CD14-positive monocyte (primary cell): ENCODE data around the gene WHRN. TPM values are rescaled to one million over a fixed set of nuclear protein-coding genes. Genes with fewer than 3 reads are reported as not detected.

Experiments
- DNase-seq, 3 donors: peaks; one replicate each; pipeline ENCODE4 v3.0.0-alpha.2; 2011 to 2022
- H2AFZ ChIP-seq: 2 replicates; pipeline ENCODE4 v1.6.0; 2012; ENCODE audit warnings: mild to moderate bottlenecking, low read depth, low read length, inconsistent platforms; ENCODE audit not compliant: insufficient read depth, poor library complexity, severe bottlenecking
- H3K27ac ChIP-seq, 2 donors: 1 replicate in 1 of 2; 2 replicates in 1 of 2; pipeline ENCODE4 v1.5.1; 2012 to 2013; ENCODE audit warnings: low read length in 2 of 2, control low read depth in 1 of 2, inconsistent platforms in 1 of 2, low read depth in 1 of 2, mild to moderate bottlenecking in 1 of 2
- H3K27me3 ChIP-seq, 2 donors: one replicate each; pipeline versions ENCODE4 v1.6.0 to v1.6.1; 2011 to 2013; ENCODE audit warnings: low read length in 2 of 2; ENCODE audit not compliant: control insufficient read depth in 2 of 2, insufficient read depth in 2 of 2
- H3K36me3 ChIP-seq, 2 donors: replicated peaks in 1 of 2; 1 replicate in 1 of 2; 2 replicates in 1 of 2; pipeline versions ENCODE4 v1.5.1 to v1.6.1; 2012 to 2013; ENCODE audit warnings: low read length in 2 of 2, control low read depth in 1 of 2, inconsistent platforms in 1 of 2, mild to moderate bottlenecking in 1 of 2; ENCODE audit not compliant: insufficient read depth in 2 of 2, control insufficient read depth in 1 of 2
- H3K4me1 ChIP-seq, 2 donors: 1 replicate in 1 of 2; 2 replicates in 1 of 2; pipeline versions ENCODE4 v1.5.1 to v1.6.1; 2012 to 2013; ENCODE audit warnings: low read length in 2 of 2, control low read depth in 1 of 2, inconsistent platforms in 1 of 2, mild to moderate bottlenecking in 1 of 2, moderate library complexity in 1 of 2; ENCODE audit not compliant: insufficient read depth in 2 of 2, control insufficient read depth in 1 of 2
- H3K4me2 ChIP-seq: replicated peaks from 2 replicates; pipeline ENCODE3; 2012; ENCODE audit warnings: low read length, moderate library complexity, mild to moderate bottlenecking; ENCODE audit not compliant: poor library complexity, severe bottlenecking; ENCODE audit errors: extremely low read depth
- H3K4me3 ChIP-seq, 3 experiments: fragments of 200-600 bp in 1 of 3; sonication (generic) in 1 of 3; replicated peaks in 1 of 3; 1 replicate in 2 of 3; 2 replicates in 1 of 3; pipeline ENCODE4 v1.5.1; 2011 to 2013; ENCODE audit warnings: low read length in 3 of 3, mild to moderate bottlenecking in 3 of 3, control low read depth in 2 of 3, low read depth in 2 of 3, inconsistent platforms in 1 of 3, moderate library complexity in 1 of 3
- H3K79me2 ChIP-seq: 2 replicates; pipeline ENCODE4 v1.6.0; 2012; ENCODE audit warnings: mild to moderate bottlenecking, control low read depth, inconsistent platforms, low read length, moderate library complexity; ENCODE audit not compliant: insufficient read depth
- H3K9ac ChIP-seq: 2 replicates; pipeline ENCODE4 v1.6.0; 2017; ENCODE audit warnings: low read length, mild to moderate bottlenecking; ENCODE audit not compliant: insufficient read depth, poor library complexity, severe bottlenecking
- H3K9me3 ChIP-seq, 2 donors: replicated peaks in 1 of 2; 1 replicate in 1 of 2; 2 replicates in 1 of 2; pipeline versions ENCODE4 v1.5.1 to v1.6.1; 2012 to 2013; ENCODE audit warnings: low read length in 2 of 2, control low read depth in 1 of 2; ENCODE audit not compliant: control insufficient read depth in 1 of 2, insufficient read depth in 1 of 2
- H4K20me1 ChIP-seq: 2 replicates; pipeline ENCODE4 v1.6.0; 2012; ENCODE audit warnings: mild to moderate bottlenecking, low read length, control low read depth, moderate library complexity; ENCODE audit not compliant: insufficient read depth
- H3K27ac Mint-ChIP-seq, 7 donors: one replicate each; pipeline ENCODE4 v1.8.0; 2020; ENCODE audit warnings: mild to moderate bottlenecking in 7 of 7, mixed read lengths in 7 of 7, moderate library complexity in 6 of 7, inconsistent platforms in 2 of 7
- H3K27me3 Mint-ChIP-seq, 3 donors: one replicate each; pipeline ENCODE4 v1.8.0; 2021 to 2022; ENCODE audit warnings: low read depth in 3 of 3, mild to moderate bottlenecking in 3 of 3, mixed read lengths in 3 of 3, moderate library complexity in 3 of 3, inconsistent platforms in 1 of 3
- H3K36me3 Mint-ChIP-seq, 2 donors: one replicate each; pipeline ENCODE4 v1.8.0; 2020; ENCODE audit warnings: mixed read lengths in 2 of 2, inconsistent platforms in 1 of 2, mild to moderate bottlenecking in 1 of 2
- H3K4me1 Mint-ChIP-seq: one replicate; pipeline ENCODE4 v1.8.0; 2020; ENCODE audit warnings: mild to moderate bottlenecking, mixed read lengths
- H3K4me3 Mint-ChIP-seq, 2 donors: one replicate each; pipeline ENCODE4 v1.8.0; 2020; ENCODE audit warnings: mild to moderate bottlenecking in 2 of 2, mixed read lengths in 2 of 2, moderate library complexity in 1 of 2
- H3K9me3 Mint-ChIP-seq, 7 donors: one replicate each; pipeline ENCODE4 v1.8.0; 2020 to 2022; ENCODE audit warnings: mixed read lengths in 7 of 7, mild to moderate bottlenecking in 6 of 7, moderate library complexity in 6 of 7, inconsistent platforms in 2 of 7
- CTCF ChIP-seq: fragments of 200-600 bp; IDR thresholded peaks from one replicate; pipeline ENCODE4 v1.8.0; 2022; ENCODE audit warnings: antibody characterized with exemption, mild to moderate bottlenecking
- WGBS: methylation state at CpG from one replicate; pipeline ENCODE4 v1.1.5; 2013; ENCODE audit warnings: missing lambda C conversion rate; ENCODE audit not compliant: insufficient coverage; 5-methylcytosine and 5-hydroxymethylcytosine counted together
- intact Hi-C, 2 donors: fragments of 100-400 bp; cut with micrococcal nuclease; formaldehyde crosslinking; loops; one replicate each; pipeline versions ENCODE4 v1.15.0 to v1.15.1; 2023
- polyA plus RNA-seq, 3 donors: library from polyadenylated mRNA; depleted of rRNA in 1 of 3; unstranded in 2 of 3; stranded (reverse) in 1 of 3; fragments of 300-500 nt in 2 of 3; fragments of >200 nt in 1 of 3; fragmentation: Illumina TruSeq in 2 of 3; gene quantifications; 1 replicate in 2 of 3; 2 replicates in 1 of 3; pipeline ENCODE4 v1.2.3, GENCODE V29; 2012 to 2021

The WHRN gene
- polyA plus RNA-seq, 3 donors: 0.13 to 0.59 (median 0.30) TPM

- Mint-ChIP-seq H3K27ac (peak overlapping the region; percentile 96 to 100 (median 99)), H3K27me3 (peaks cover 0 to 2% (median 0%) of the 10 kb centered on the region in 3 donors), H3K4me3 (peak overlapping the region; percentile 73 to 91), H3K4me1 (peaks cover 67% of the 10 kb centered on the region), H3K36me3 (peaks cover 50 to 81% of the 10 kb centered on the region in 2 donors), H3K9me3 (peaks cover 0 to 2% (median 0%) of the 10 kb centered on the region in 7 donors)
- no peaks in the 10 kb centered on the region for H3K9me3 ChIP-seq
- peak overlapping the region; percentile 60 for H3K9ac ChIP-seq
- H2AFZ ChIP-seq: no peak overlapping the region
- H3K36me3 ChIP-seq: peaks cover 39 to 46% of the 10 kb centered on the region in 2 donors
- peak overlapping the region; percentile 16 to 89 (median 18) for H3K4me3 ChIP-seq
- no peaks in the 10 kb centered on the region for H3K27me3 ChIP-seq
- WGBS: 2% methylated on average over 12 of the region's 17 CpGs
- peak overlapping the region; percentile 90 to 100 for H3K27ac ChIP-seq
- peak; percentile 51 to 84 (median 60) for DNase-seq
- peaks cover 99% of the 10 kb centered on the region for H3K79me2 ChIP-seq
- peaks cover 72 to 83% of the 10 kb centered on the region in 2 donors for H3K4me1 ChIP-seq
- H4K20me1 ChIP-seq: peaks cover 61% of the 10 kb centered on the region
- intact Hi-C loops: no loop called here
- peak overlapping the region; percentile 81 for H3K4me2 ChIP-seq
- TF ChIP-seq CTCF: peak; percentile 40
Measured at GRCh38 chr9:114382699-114383520, 122.4 kb downstream of the WHRN start.

- H3K4me3 ChIP-seq: no peak overlapping the region
Measured at GRCh38 chr9:114378883-114379282, 126.4 kb downstream of the WHRN start.

More at GRCh38 chr9:114378883-114379282, 126.4 kb downstream of the WHRN start:
- peak overlapping the region in 5 of 7 donors; percentile 32 to 84 (median 76) for H3K27ac Mint-ChIP-seq
- 93% methylated on average over 3 of the region's 5 CpGs for WGBS
- H3K4me3 Mint-ChIP-seq: no peak overlapping the region
- DNase-seq: no peak
- no peak overlapping the region for H3K9ac ChIP-seq
- H3K36me3 Mint-ChIP-seq: peaks cover 72 to 95% of the 10 kb centered on the region in 2 donors
- H3K27me3 ChIP-seq: no peaks in the 10 kb centered on the region
- TF ChIP-seq CTCF: no peak
- peaks cover 81 to 95% of the 10 kb centered on the region in 2 donors for H3K4me1 ChIP-seq
- H3K79me2 ChIP-seq: peaks cover 94% of the 10 kb centered on the region
- H4K20me1 ChIP-seq: peaks cover 69% of the 10 kb centered on the region
- no peak overlapping the region for H3K4me2 ChIP-seq
- H3K27me3 Mint-ChIP-seq: peaks cover 0 to 2% (median 0%) of the 10 kb centered on the region in 3 donors
- no peak overlapping the region for H2AFZ ChIP-seq
- intact Hi-C loops: no loop called here
- peak overlapping the region; percentile 31 to 78 for H3K27ac ChIP-seq
- H3K4me1 Mint-ChIP-seq: peaks cover 80% of the 10 kb centered on the region
- H3K9me3 ChIP-seq: no peaks in the 10 kb centered on the region
- H3K9me3 Mint-ChIP-seq: no peaks in the 10 kb centered on the region
- peaks cover 63 to 83% of the 10 kb centered on the region in 2 donors for H3K36me3 ChIP-seq
